Gastroesophageal sphincter (tissue), 4 donors: ENCODE data around the gene CERS2. TPM values are rescaled to one million over a fixed set of nuclear protein-coding genes. Genes with fewer than 3 reads are reported as not detected.

Experiments used
- ATAC-seq: fragments of 150-250 bp; one replicate; pipeline ENCODE4 v1.9.1; 2016; ENCODE audit warnings: mild to moderate bottlenecking, moderate library complexity
- H3K27ac ChIP-seq, 4 donors: fragments of 200-600 bp; sonication (generic) in 3 of 4; 1 replicate in 3 of 4; 2 replicates in 1 of 4; pipeline ENCODE4 v1.5.1; 2016 to 2019
- H3K27me3 ChIP-seq: fragments of 200-600 bp; sonication (generic); one replicate; pipeline ENCODE4 v1.5.1; 2019
- H3K36me3 ChIP-seq, 2 donors: fragments of 200-600 bp; sonication (generic); one replicate each; pipeline ENCODE4 v1.5.1; 2019; ENCODE audit warnings: control low read depth in 1 of 2
- H3K4me1 ChIP-seq, 3 donors: fragments of 200-600 bp; sonication (generic); 1 replicate in 2 of 3; 2 replicates in 1 of 3; pipeline ENCODE4 v1.5.1; 2016 to 2019; ENCODE audit warnings: control low read depth in 2 of 3
- H3K4me3 ChIP-seq, 2 donors: fragments of 200-600 bp; sonication (generic); one replicate each; pipeline ENCODE4 v1.5.1; 2019; ENCODE audit warnings: mild to moderate bottlenecking in 1 of 2, moderate library complexity in 1 of 2
- H3K9me3 ChIP-seq, 3 donors: fragments of 200-600 bp; sonication (generic); one replicate each; pipeline ENCODE4 v1.5.1; 2017 to 2019; ENCODE audit warnings: control low read depth in 2 of 3
- CTCF ChIP-seq, 4 experiments: fragments of 200-600 bp in 2 of 4; fragments of 450-650 bp in 2 of 4; sonication (generic) in 1 of 4; IDR thresholded peaks; one replicate each; pipeline ENCODE4 v1.5.1; 2017 to 2019; ENCODE audit warnings: antibody characterized with exemption in 4 of 4, mild to moderate bottlenecking in 2 of 4, moderate library complexity in 2 of 4
- EP300 ChIP-seq: sonication (generic); formaldehyde crosslinking; IDR thresholded peaks from one replicate; pipeline ENCODE4 v1.6.1; 2017; ENCODE audit warnings: antibody characterized with exemption, mild to moderate bottlenecking
- POLR2A ChIP-seq, 2 donors: fragments of 450-650 bp; IDR thresholded peaks; one replicate each; pipeline ENCODE4 v1.6.1; 2017; ENCODE audit warnings: antibody characterized with exemption in 2 of 2, mild to moderate bottlenecking in 2 of 2, moderate library complexity in 1 of 2
- POLR2AphosphoS5 ChIP-seq: sonication (generic); formaldehyde crosslinking; IDR thresholded peaks from one replicate; pipeline ENCODE4 v1.6.1; 2017; ENCODE audit warnings: antibody characterized with exemption
- WGBS, 2 donors: methylation state at CpG; one replicate each; pipeline ENCODE4 v1.1.5; 2018; ENCODE audit warnings: low coverage in 1 of 2; 5-methylcytosine and 5-hydroxymethylcytosine counted together
- total RNA-seq, 4 donors: library from RNA; depleted of rRNA; stranded (reverse); fragments of >200 nt; gene quantifications; one replicate each; pipeline ENCODE4 v1.1.0, GENCODE V29; 2016

Gene CERS2
- total RNA-seq, 4 donors from 2014 or later: 98.3 to 142 (median 127) TPM

GRCh38 chr1:150999051-150999674, 24.5 kb upstream of the CERS2 start:
- H3K36me3 ChIP-seq: peaks cover 0 to 63% of the 10 kb centered on the region in 2 donors
- peak overlapping the region in 1 of 4 donors; percentile 27 for H3K27ac ChIP-seq
- H3K4me1 ChIP-seq: peaks cover 0 to 40% (median 24%) of the 10 kb centered on the region in 3 donors
- no peaks in the 10 kb centered on the region for H3K27me3 ChIP-seq
- WGBS, 2 donors: 33 to 62% methylated on average over 1 to 4 of the region's 17 CpGs
- TF ChIP-seq POLR2A (IDR thresholded peaks at IDR 0.05) (no peak), POLR2AphosphoS5 (no peak), CTCF (IDR thresholded peaks at IDR 0.05) (no peak), EP300 (no peak)
- H3K4me3 ChIP-seq: no peak overlapping the region
- no peaks in the 10 kb centered on the region for H3K9me3 ChIP-seq
- ATAC-seq: no peak

GRCh38 chr1:150997949-150998348, 23.3 kb upstream of the CERS2 start:
- Histone ChIP-seq H3K27ac (no peak overlapping the region), H3K9me3 (no peaks in the 10 kb centered on the region), H3K27me3 (no peaks in the 10 kb centered on the region), H3K4me3 (no peak overlapping the region), H3K4me1 (peaks cover 0 to 28% (median 12%) of the 10 kb centered on the region in 3 donors), H3K36me3 (peaks cover 0 to 63% of the 10 kb centered on the region in 2 donors)
- no peak for ATAC-seq
- TF ChIP-seq POLR2A (IDR thresholded peaks at IDR 0.05) (no peak), EP300 (no peak), POLR2AphosphoS5 (no peak)
- WGBS, 2 donors: 93 to 100% methylated on average over 1 to 3 of the region's 5 CpGs

GRCh38 chr1:150997126-150997872, 22.7 kb upstream of the CERS2 start:
- peaks cover 0 to 21% (median 7%) of the 10 kb centered on the region in 3 donors for H3K4me1 ChIP-seq
- no peaks in the 10 kb centered on the region for H3K27me3 ChIP-seq
- TF ChIP-seq EP300 (no peak), POLR2AphosphoS5 (no peak), CTCF (IDR thresholded peaks at IDR 0.05) (no peak), POLR2A (IDR thresholded peaks at IDR 0.05) (no peak)
- 80% methylated on average over 7 of the region's 20 CpGs; no CpG with 5 or more reads in 1 of the 2 donors for WGBS, 2 donors
- peaks cover 0 to 59% of the 10 kb centered on the region in 2 donors for H3K36me3 ChIP-seq
- H3K9me3 ChIP-seq: no peaks in the 10 kb centered on the region
- no peak overlapping the region for H3K27ac ChIP-seq
- H3K4me3 ChIP-seq: no peak overlapping the region
- no peak for ATAC-seq

GRCh38 chr1:150995896-150996295, 21.3 kb upstream of the CERS2 start:
- Histone ChIP-seq H3K27ac (peak overlapping the region in 3 of 4 donors; percentile 63 to 65 (median 63)), H3K36me3 (peaks cover 0 to 45% of the 10 kb centered on the region in 2 donors), H3K9me3 (no peaks in the 10 kb centered on the region), H3K4me1 (peaks cover 0 to 17% (median 7%) of the 10 kb centered on the region in 3 donors), H3K27me3 (no peaks in the 10 kb centered on the region), H3K4me3 (no peak overlapping the region)
- peak; percentile 75 for ATAC-seq
- TF ChIP-seq POLR2AphosphoS5 (no peak), CTCF (IDR thresholded peaks at IDR 0.05) (peak in 3 of 4 experiments; percentile 79 to 89 (median 83))
- WGBS, 2 donors: 25 to 50% methylated on average over 4 to 9 of the region's 9 CpGs

- 11 to 34% methylated on average over 3 to 4 of the region's 4 CpGs for whole genome bisulfite sequencing, 2 donors
- Histone ChIP-seq H3K4me1 (peaks cover 0 to 17% (median 7%) of the 10 kb centered on the region in 3 donors), H3K4me3 (no peak overlapping the region), H3K27ac (peak overlapping the region in 3 of 4 donors; percentile 63 to 65 (median 63)), H3K9me3 (no peaks in the 10 kb centered on the region), H3K36me3 (peaks cover 0 to 41% of the 10 kb centered on the region in 2 donors), H3K27me3 (no peaks in the 10 kb centered on the region)
- TF ChIP-seq EP300 (no peak), POLR2A (IDR thresholded peaks at IDR 0.05) (no peak), POLR2AphosphoS5 (no peak), CTCF (IDR thresholded peaks at IDR 0.05) (no peak)
- ATAC-seq: peak; percentile 67
Observed at GRCh38 chr1:150995460-150995859, 20.8 kb upstream of the CERS2 start.
